ENCODE data around the gene ARRDC5.
"Not testable (repeated sequence)": the region's sequence is repeated elsewhere in the genome, so short reads cannot be mapped to it uniquely, and the experiment has no call there.

- TF ChIP-seq CTCF (IDR thresholded peaks at IDR 0.05; ENCODE audit: low read depth, low read length); EZH2phosphoT487 (IDR thresholded peaks at IDR 0.05; ENCODE audit: low read depth): not testable (repeated sequence)
Measured at GRCh38 chr19:4884993-4885392, 17.7 kb downstream of the ARRDC5 start.

Measured in OCI-LY3 (cell line).